ENCODE results near the gene DIPK1A.
"Not testable (repeated sequence)": the region's sequence is repeated elsewhere in the genome, so short reads cannot be mapped to it uniquely, and the experiment has no call there.

The DIPK1A gene

GRCh38 chr1:92975551-92976232, 14.4 kb upstream of the DIPK1A start:
- peak in 1 of 2 donors; percentile 58 for DNase-seq

- not testable (repeated sequence) for DNase-seq
Observed at GRCh38 chr1:92974112-92974511, 12.8 kb upstream of the DIPK1A start.

- DNase-seq: no peak
Observed at GRCh38 chr1:92973203-92973897, 12.1 kb upstream of the DIPK1A start.

GRCh38 chr1:92972409-92973129, 11.3 kb upstream of the DIPK1A start:
- DNase-seq: no peak

GRCh38 chr1:92971932-92972331, 10.7 kb upstream of the DIPK1A start:
- DNase-seq: not testable (repeated sequence)

GRCh38 chr1:92970990-92971689, 9.9 kb upstream of the DIPK1A start:
- DNase-seq: no peak

GRCh38 chr1:92969517-92969916, 8.3 kb upstream of the DIPK1A start:
- no peak for DNase-seq

- peak in 1 of 2 donors; percentile 70 for DNase-seq
Observed at GRCh38 chr1:92968138-92969032, 7.1 kb upstream of the DIPK1A start.

GRCh38 chr1:92964998-92965397, 3.7 kb upstream of the DIPK1A start:
- DNase-seq: peak; percentile 51 to 70

- DNase-seq: no peak
Observed at GRCh38 chr1:92964316-92964715, 3.1 kb upstream of the DIPK1A start.

- peak; percentile 86 to 89 for DNase-seq
Observed at GRCh38 chr1:92961896-92962752, 862 bp upstream of the DIPK1A start.

GRCh38 chr1:92960395-92961130, 699 bp downstream of the DIPK1A start:
- DNase-seq: peak; percentile 73 to 80

- no peak for DNase-seq
Observed at GRCh38 chr1:92958203-92958970, 2.9 kb downstream of the DIPK1A start.

GRCh38 chr1:92957030-92957734, 4.1 kb downstream of the DIPK1A start:
- DNase-seq: no peak

- DNase-seq: no peak
Observed at GRCh38 chr1:92956254-92957029, 4.8 kb downstream of the DIPK1A start.

- peak; percentile 35 to 60 for DNase-seq
Observed at GRCh38 chr1:92953491-92953890, 7.8 kb downstream of the DIPK1A start.

GRCh38 chr1:92952714-92953113, 8.5 kb downstream of the DIPK1A start:
- DNase-seq: no peak

GRCh38 chr1:92951141-92951582, 10.1 kb downstream of the DIPK1A start:
- peak; percentile 35 to 45 for DNase-seq
